Activated T-helper 2 cell treated with anti-CD3 and anti-CD28 coated beads, Interferon-gamma antibody, Interleukin-2, Interleukin-4, amounts not matched to agents 10 μg/mL and 5 μg/mL and 100 μg/mL, durations not matched to agents 14 hours and 24 hours and 36 hours (primary cell): Measurements from ENCODE around the gene KIF3B. TPM values are rescaled to one million over a fixed set of nuclear protein-coding genes. Genes with fewer than 3 reads are reported as not detected.
A peak's percentile ranks its signal among the peaks of the same experiment; 100 is the strongest.
"Not testable (repeated sequence)": the region's sequence is repeated elsewhere in the genome, so short reads cannot be mapped to it uniquely, and the experiment has no call there.

Source experiments
- DNase-seq: peaks from one replicate; pipeline ENCODE4 v3.0.0; 2021; ENCODE audit warnings: low spot score
- H3K27ac Mint-ChIP-seq: one replicate; pipeline ENCODE4 v1.8.0; 2021; ENCODE audit warnings: mixed read lengths
- H3K27me3 Mint-ChIP-seq: one replicate; pipeline ENCODE4 v1.8.0; 2021; ENCODE audit warnings: low read depth, mixed read lengths
- H3K36me3 Mint-ChIP-seq: one replicate; pipeline ENCODE4 v1.8.0; 2021; ENCODE audit warnings: low read depth, mixed read lengths
- H3K4me1 Mint-ChIP-seq: one replicate; pipeline ENCODE4 v1.8.0; 2021; ENCODE audit warnings: low read depth, mixed read lengths
- H3K4me3 Mint-ChIP-seq: one replicate; pipeline ENCODE4 v1.8.0; 2021; ENCODE audit warnings: low read depth, mild to moderate bottlenecking, moderate library complexity, mixed read lengths
- H3K9me3 Mint-ChIP-seq: one replicate; pipeline ENCODE4 v1.8.0; 2021; ENCODE audit warnings: mixed read lengths
- intact Hi-C: fragments of 100-400 bp; cut with micrococcal nuclease; formaldehyde crosslinking; loops from one replicate; pipeline ENCODE4 v1.15.1; 2023
- total RNA-seq: library from RNA; stranded (reverse); gene quantifications from 2 replicates; pipeline ENCODE4 v1.2.3, GENCODE V29; 2022

KIF3B gene
- total RNA-seq, 1 donor from 2014 or later: 42.2 TPM

- H3K4me3 Mint-ChIP-seq: no peak overlapping the region
- peak overlapping the region; percentile 39 for H3K27ac Mint-ChIP-seq
- H3K36me3 Mint-ChIP-seq: peaks cover 52% of the 10 kb centered on the region
- no peak for DNase-seq
- H3K27me3 Mint-ChIP-seq: no peaks in the 10 kb centered on the region
- H3K9me3 Mint-ChIP-seq: no peaks in the 10 kb centered on the region
- intact Hi-C loops: loop anchor here (1.0 kb wide), 1 partner anchor 32 kb away; no protein-coding TSS in a partner anchor
- H3K4me1 Mint-ChIP-seq: peaks cover 34% of the 10 kb centered on the region
Observed at GRCh38 chr20:32236819-32237218, 40.6 kb upstream of the KIF3B start.

GRCh38 chr20:32237419-32237818 lies 40.0 kb upstream of the KIF3B start:
- peak overlapping the region; percentile 39 for H3K27ac Mint-ChIP-seq
- intact Hi-C loops: no loop called here
- H3K9me3 Mint-ChIP-seq: no peaks in the 10 kb centered on the region
- H3K4me1 Mint-ChIP-seq: peaks cover 28% of the 10 kb centered on the region
- no peaks in the 10 kb centered on the region for H3K27me3 Mint-ChIP-seq
- no peak for DNase-seq
- H3K36me3 Mint-ChIP-seq: peaks cover 47% of the 10 kb centered on the region
- no peak overlapping the region for H3K4me3 Mint-ChIP-seq

GRCh38 chr20:32238483-32239425 lies 38.7 kb upstream of the KIF3B start:
- no peaks in the 10 kb centered on the region for H3K27me3 Mint-ChIP-seq
- intact Hi-C loops: no loop called here
- no peaks in the 10 kb centered on the region for H3K9me3 Mint-ChIP-seq
- H3K4me3 Mint-ChIP-seq: no peak overlapping the region
- H3K27ac Mint-ChIP-seq: no peak overlapping the region
- no peak for DNase-seq
- H3K4me1 Mint-ChIP-seq: peaks cover 16% of the 10 kb centered on the region
- H3K36me3 Mint-ChIP-seq: peaks cover 34% of the 10 kb centered on the region

GRCh38 chr20:32240205-32240604 lies 37.2 kb upstream of the KIF3B start:
- Mint-ChIP-seq H3K9me3 (no peaks in the 10 kb centered on the region), H3K36me3 (peaks cover 21% of the 10 kb centered on the region), H3K27ac (no peak overlapping the region), H3K27me3 (no peaks in the 10 kb centered on the region), H3K4me1 (peaks cover 21% of the 10 kb centered on the region), H3K4me3 (no peak overlapping the region)
- intact Hi-C loops: no loop called here
- DNase-seq: no peak

GRCh38 chr20:32241807-32242206 lies 35.6 kb upstream of the KIF3B start:
- no peak for DNase-seq
- Mint-ChIP-seq H3K36me3 (peaks cover 8% of the 10 kb centered on the region), H3K9me3 (no peaks in the 10 kb centered on the region), H3K4me1 (peaks cover 20% of the 10 kb centered on the region), H3K27ac (no peak overlapping the region), H3K27me3 (no peaks in the 10 kb centered on the region), H3K4me3 (no peak overlapping the region)
- intact Hi-C loops: no loop called here

GRCh38 chr20:32244150-32244823 lies 33.2 kb upstream of the KIF3B start:
- no peak overlapping the region for H3K4me3 Mint-ChIP-seq
- no peaks in the 10 kb centered on the region for H3K27me3 Mint-ChIP-seq
- no peak for DNase-seq
- H3K9me3 Mint-ChIP-seq: no peaks in the 10 kb centered on the region
- H3K27ac Mint-ChIP-seq: peak overlapping the region; percentile 48
- no peaks in the 10 kb centered on the region for H3K36me3 Mint-ChIP-seq
- H3K4me1 Mint-ChIP-seq: peaks cover 29% of the 10 kb centered on the region
- intact Hi-C loops: no loop called here

- H3K27ac Mint-ChIP-seq: peak overlapping the region; percentile 48
- H3K9me3 Mint-ChIP-seq: no peaks in the 10 kb centered on the region
- no peaks in the 10 kb centered on the region for H3K36me3 Mint-ChIP-seq
- H3K4me1 Mint-ChIP-seq: peaks cover 30% of the 10 kb centered on the region
- no peaks in the 10 kb centered on the region for H3K27me3 Mint-ChIP-seq
- DNase-seq: no peak
- no peak overlapping the region for H3K4me3 Mint-ChIP-seq
- intact Hi-C loops: no loop called here
Observed at GRCh38 chr20:32244959-32245358, 32.5 kb upstream of the KIF3B start.

GRCh38 chr20:32246208-32246607 lies 31.2 kb upstream of the KIF3B start:
- intact Hi-C loops: not testable (repeated sequence)

GRCh38 chr20:32248043-32248442 lies 29.4 kb upstream of the KIF3B start:
- no peak for DNase-seq
- peak overlapping the region; percentile 58 for H3K27ac Mint-ChIP-seq
- peaks cover 43% of the 10 kb centered on the region for H3K4me1 Mint-ChIP-seq
- peaks cover 4% of the 10 kb centered on the region for H3K36me3 Mint-ChIP-seq
- intact Hi-C loops: loop anchor here (2.0 kb wide), 1 partner anchor 85 kb away; no protein-coding TSS in a partner anchor
- peaks cover 5% of the 10 kb centered on the region for H3K9me3 Mint-ChIP-seq
- H3K4me3 Mint-ChIP-seq: no peak overlapping the region
- H3K27me3 Mint-ChIP-seq: no peaks in the 10 kb centered on the region

More at GRCh38 chr20:32246208-32246607, 31.2 kb upstream of the KIF3B start:
- not testable (repeated sequence) for H3K27me3 Mint-ChIP-seq, H3K4me3 Mint-ChIP-seq, H3K36me3 Mint-ChIP-seq, DNase-seq, H3K9me3 Mint-ChIP-seq
- peaks cover 28% of the 10 kb centered on the region for H3K4me1 Mint-ChIP-seq
- H3K27ac Mint-ChIP-seq: peak overlapping the region; percentile 61

GRCh38 chr20:32249030-32249738 lies 28.3 kb upstream of the KIF3B start:
- peak; percentile 46 for DNase-seq
- Mint-ChIP-seq H3K27ac (peak overlapping the region; percentile 96), H3K36me3 (peaks cover 4% of the 10 kb centered on the region), H3K9me3 (peaks cover 9% of the 10 kb centered on the region), H3K4me1 (peaks cover 50% of the 10 kb centered on the region), H3K27me3 (no peaks in the 10 kb centered on the region), H3K4me3 (no peak overlapping the region)
- intact Hi-C loops: loop anchor here (1.0 to 2.0 kb wide), 3 partner anchors 17 to 84 kb away; no protein-coding TSS in a partner anchor

- intact Hi-C loops: no loop called here
- Mint-ChIP-seq H3K9me3 (peaks cover 9% of the 10 kb centered on the region), H3K36me3 (peaks cover 4% of the 10 kb centered on the region), H3K27me3 (no peaks in the 10 kb centered on the region), H3K4me3 (peak overlapping the region; percentile 5), H3K27ac (peak overlapping the region; percentile 99), H3K4me1 (peaks cover 48% of the 10 kb centered on the region)
- no peak for DNase-seq
Observed at GRCh38 chr20:32251470-32251869, 26.0 kb upstream of the KIF3B start.

- peak overlapping the region; percentile 99 for H3K27ac Mint-ChIP-seq
- H3K4me3 Mint-ChIP-seq: peak overlapping the region; percentile 75
- peak; percentile 28 for DNase-seq
- peaks cover 4% of the 10 kb centered on the region for H3K36me3 Mint-ChIP-seq
- H3K27me3 Mint-ChIP-seq: no peaks in the 10 kb centered on the region
- intact Hi-C loops: loop anchor here (1.0 kb wide), 4 partner anchors 25 to 105 kb away; partner anchors contain the start of gene KIF3B
- H3K4me1 Mint-ChIP-seq: peaks cover 55% of the 10 kb centered on the region
- peaks cover 9% of the 10 kb centered on the region for H3K9me3 Mint-ChIP-seq
Observed at GRCh38 chr20:32252189-32252588, 25.3 kb upstream of the KIF3B start.
